Stimulated activated CD4-positive, alpha-beta T cell treated with anti-CD3 and anti-CD28 coated beads, TNF-alpha, amount 100 ng/mL, for 1 hour (primary cell): ENCODE data around the gene SPINK4.

ENCODE experiments used
- DNase-seq, 3 donors: peaks; one replicate each; pipeline ENCODE4 v3.0.0-alpha.2; 2020; ENCODE audit warnings: low read depth in 3 of 3, low spot score in 1 of 3

SPINK4 gene

DNA sequence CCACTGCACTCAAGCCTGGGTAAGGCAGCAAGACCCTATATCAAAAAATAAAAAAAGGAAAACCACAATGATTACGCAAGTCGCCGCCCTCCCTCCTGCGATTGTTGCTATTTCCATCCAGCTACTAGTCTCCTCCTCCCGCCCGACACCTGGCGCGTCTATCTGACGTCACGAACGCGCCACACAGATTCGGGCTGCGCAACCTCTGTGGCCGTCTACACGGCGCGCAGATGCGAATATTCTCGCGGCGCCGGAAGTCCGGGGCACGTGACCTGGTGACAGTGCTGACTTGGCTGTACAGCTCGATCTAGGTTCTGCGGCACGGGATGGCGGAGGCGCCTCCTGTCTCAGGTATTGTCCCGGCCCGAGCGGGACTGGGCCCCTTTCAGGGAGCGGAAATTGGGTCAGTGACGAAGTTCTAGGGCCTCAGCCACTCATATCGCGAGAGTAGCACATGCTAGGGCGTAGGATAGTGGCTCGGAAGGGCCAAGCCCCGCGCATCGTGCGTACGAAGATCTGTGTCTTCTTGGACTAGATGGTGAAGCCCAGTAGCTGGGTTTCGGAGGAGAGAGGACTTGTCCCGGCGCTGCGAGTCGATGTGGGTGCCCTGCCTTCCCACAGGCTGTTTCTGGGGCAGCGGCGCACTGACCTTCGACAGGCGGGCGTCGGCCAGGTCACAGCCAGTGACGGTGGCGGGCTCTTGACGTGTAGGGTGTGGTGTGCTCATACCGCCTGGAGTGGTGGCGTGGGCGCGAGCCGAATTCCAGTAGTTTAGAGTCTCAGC lies 50.5 kb downstream of the SPINK4 start, which contains the start of gene NFX1:
TSS of gene NFX1 (plus strand) at position 270 of the 784 bp plus-strand sequence. CDS start at position 327, 57 bp downstream.
- peak; percentile 95 to 96 (median 95) for DNase-seq

DNA sequence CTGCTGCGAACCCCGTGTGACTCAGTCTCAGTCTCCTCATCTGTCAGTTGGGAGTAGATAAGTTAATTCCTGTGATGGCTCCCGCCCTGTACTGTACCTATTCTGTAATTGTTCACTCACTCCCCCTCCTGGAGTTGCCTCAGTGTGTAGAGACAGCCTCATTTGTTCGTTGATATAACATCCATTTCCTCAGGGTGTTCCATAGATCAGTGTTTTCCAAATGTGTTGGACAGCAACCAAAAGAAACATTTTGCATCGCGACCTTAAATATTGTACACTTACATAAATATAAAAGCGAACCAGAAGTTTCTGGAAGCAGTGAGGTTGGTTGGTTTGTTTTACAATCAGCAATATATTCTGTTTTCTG lies 51.0 kb downstream of the SPINK4 start:
- DNase-seq, result no peak

- no peak for DNase-seq
These were observed 51.9 kb downstream of the SPINK4 start for GRCh38 chr9:33291901-33292300.

DNA sequence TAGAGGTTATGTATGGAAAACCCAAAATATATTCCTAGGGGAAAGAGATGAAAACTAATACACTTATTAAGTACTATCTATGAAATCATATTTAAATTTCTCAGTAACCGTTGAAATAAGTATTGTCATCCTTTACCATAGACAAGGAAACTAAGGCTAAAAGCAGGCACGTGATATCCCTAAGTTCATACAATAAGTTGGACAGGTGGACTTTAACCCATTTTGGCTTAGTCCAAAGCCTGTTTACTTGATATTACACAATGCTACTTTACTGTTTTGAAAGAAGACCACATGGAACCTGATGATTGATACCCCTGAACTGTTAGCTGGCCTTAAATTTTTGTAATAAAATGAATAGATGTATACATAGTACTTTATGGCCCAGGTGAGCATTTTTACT lies 53.8 kb downstream of the SPINK4 start:
- no peak for DNase-seq

DNA sequence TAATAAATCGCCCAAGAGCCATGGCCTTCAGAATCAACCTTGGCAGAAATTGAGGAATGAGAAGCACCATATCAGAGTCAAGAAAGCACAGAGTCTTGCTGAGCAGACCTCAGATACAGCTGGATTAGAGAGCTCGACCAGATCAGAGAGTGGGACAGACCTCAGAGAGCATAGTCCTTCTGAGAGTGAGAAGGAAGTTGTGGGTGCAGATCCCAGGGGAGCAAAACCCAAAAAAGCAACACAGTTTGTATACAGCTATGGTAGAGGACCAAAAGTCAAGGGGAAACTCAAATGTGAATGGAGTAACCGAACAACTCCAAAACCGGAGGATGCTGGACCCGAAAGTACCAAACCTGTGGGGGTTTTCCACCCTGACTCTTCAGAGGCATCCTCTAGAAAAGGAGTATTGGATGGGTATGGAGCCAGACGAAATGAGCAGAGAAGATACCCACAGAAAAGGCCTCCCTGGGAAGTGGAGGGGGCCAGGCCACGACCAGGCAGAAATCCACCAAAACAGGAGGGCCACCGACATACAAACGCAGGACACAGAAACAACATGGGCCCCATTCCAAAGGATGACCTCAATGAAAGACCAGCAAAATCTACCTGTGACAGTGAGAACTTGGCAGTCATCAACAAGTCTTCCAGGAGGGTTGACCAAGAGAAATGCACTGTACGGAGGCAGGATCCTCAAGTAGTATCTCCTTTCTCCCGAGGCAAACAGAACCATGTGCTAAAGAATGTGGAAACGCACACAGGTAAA lies 54.9 kb downstream of the SPINK4 start:
- DNase-seq, result no peak

- no peak for DNase-seq
These were observed 55.6 kb downstream of the SPINK4 start for GRCh38 chr9:33295571-33295970.

DNA sequence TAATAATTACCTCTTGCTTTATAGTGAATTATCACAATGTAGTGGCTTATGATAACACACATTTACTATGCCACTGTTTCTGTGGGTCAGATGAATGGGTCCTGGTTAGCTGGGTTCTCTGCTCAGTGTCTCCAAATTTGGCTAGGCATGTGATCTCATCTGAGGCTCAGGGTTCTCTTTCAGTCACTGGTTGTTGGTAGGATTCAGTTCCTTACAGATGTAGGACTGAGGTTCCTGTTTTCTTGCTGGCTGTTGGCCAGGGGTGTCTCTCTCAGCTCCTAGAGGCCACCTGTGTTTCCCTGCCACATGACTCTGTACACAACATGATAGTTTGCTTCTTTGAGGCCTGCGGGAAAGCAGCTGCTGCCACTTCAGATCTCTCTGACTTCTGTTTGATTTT lies 57.5 kb downstream of the SPINK4 start:
- DNase-seq, result no peak
